HG03575 (cell line): ENCODE measurements around the gene ANKS1B.

Experiments used
- ATAC-seq: cut with Tn5 transposase; IDR thresholded peaks from one replicate; pipeline ENCODE4 v1.9.1; 2021; ENCODE audit not compliant: unreplicated experiment, insufficient number of reproducible peaks, low FRiP score; ENCODE audit errors: extremely low read depth

The ANKS1B gene

DNA sequence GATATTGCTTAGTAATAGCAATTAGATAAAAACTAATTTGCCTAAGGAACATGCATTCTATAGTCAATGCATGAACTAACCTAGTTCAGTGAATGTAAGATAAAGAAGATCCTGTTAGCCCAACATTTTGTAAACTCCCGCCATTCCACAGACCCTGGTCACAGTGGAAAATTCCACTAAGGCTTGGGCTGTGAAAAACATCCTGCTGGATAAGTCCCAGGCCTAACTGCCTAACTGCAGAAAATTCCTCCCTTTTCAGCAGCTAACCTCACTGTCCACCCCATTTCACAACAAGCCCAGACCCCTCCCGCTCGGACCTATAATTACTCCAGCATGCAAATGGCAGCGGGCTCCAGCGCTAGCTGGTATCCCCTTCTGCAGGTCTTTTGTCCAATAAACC, 435.1 kb downstream of the ANKS1B start:
- ATAC-seq: no peak

GRCh38 chr12:99549196-99549595, 435.5 kb downstream of the ANKS1B start:
- no peak for ATAC-seq

- ATAC-seq: no peak
These were observed 440.3 kb downstream of the ANKS1B start for GRCh38 chr12:99544457-99544856.

DNA sequence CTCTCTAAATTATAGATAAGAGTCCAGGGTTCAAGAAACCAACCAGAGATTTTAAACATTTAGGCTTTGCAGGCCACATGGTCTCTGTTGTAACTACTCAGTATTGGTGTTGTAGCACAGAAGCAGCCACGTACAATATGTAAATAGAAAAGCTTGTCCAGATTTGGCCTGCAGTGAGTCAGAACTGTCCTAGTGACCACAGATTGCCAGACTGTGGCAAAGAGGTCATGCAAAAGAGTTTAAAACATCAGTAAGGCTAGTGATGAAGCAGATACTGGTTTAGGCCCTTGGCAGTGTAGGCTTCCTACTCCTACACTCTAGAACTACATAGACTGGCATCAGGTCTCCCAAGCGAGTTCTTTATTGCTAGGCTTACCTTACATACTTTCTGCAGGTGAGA, 454.8 kb downstream of the ANKS1B start:
- peak; percentile 88 for ATAC-seq

DNA sequence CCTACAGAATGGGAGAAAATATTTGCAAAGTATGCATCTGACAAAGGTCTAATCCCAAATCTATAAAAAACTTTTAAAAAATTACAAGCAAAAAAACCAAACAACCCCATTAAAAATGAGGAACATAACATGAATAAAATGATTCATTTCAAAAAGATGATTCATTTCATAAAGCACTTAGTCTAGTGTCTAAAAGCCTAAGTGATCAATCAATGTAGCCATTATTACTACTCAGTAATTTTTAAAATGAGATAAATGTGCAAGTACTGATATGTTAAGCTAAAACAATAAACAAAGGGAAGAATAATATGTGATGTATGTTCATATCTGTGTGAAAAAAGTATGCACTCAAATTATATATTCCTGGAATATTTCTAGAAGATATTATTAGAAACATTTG, 456.3 kb downstream of the ANKS1B start:
- no peak for ATAC-seq

GRCh38 chr12:99523853-99524252, 460.9 kb downstream of the ANKS1B start:
- no peak for ATAC-seq

DNA sequence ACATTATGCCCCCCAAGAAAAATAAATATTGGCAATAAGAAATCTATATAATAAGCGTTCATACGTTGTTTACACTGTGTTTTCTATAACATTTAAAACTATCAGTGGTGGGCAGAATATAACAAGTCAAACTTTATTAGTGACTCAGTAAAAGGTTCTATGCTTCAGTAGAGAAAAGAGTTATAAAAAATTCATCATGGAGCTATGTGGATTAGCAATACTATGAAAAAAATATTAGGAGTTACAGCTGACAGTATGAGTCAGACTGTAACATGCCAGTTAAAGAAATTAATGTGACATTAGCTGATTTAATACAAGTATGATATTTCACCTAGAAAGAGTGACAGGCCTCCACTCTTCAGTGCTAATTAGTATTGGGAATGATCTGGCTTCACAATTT, 462.3 kb downstream of the ANKS1B start:
- no peak for ATAC-seq

GRCh38 chr12:99521664-99522063, 463.1 kb downstream of the ANKS1B start:
- no peak for ATAC-seq

DNA sequence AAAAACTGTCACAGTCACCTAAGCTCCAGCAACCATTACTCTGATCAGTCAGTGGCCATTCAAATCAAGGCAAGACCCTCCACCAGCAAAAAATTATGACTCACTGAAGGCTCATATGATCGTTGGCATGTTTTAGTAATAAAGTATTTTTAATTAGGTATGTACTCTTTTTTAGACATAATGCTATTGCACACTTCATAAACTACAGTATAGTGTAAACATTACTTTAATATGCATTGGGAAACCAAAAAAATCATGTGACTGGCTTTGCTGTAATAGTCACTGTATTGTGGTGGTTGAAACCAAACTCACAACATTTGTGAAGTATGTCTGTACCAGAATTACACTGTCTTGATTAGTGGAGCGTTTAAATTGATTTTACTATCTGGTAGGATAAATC, 471.7 kb downstream of the ANKS1B start:
- no peak for ATAC-seq

DNA sequence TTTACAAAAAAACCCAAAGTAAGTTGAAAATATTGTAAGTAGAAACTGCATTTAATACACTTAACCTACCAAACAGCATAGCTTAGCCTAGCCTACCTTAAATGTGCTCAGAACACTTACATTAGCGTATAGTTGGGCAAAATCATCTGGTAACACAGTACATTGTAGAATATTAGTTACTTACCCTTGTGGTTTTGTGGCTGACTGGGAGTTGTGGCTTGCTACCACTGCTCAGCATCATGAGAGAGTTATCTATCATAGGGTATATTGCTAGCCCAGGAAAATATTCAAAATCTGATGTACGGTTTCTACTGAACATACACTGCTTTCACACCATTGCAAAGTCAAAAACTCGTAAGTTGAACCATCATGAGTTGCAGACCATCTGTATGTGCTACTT, 478.9 kb downstream of the ANKS1B start:
- no peak for ATAC-seq

DNA sequence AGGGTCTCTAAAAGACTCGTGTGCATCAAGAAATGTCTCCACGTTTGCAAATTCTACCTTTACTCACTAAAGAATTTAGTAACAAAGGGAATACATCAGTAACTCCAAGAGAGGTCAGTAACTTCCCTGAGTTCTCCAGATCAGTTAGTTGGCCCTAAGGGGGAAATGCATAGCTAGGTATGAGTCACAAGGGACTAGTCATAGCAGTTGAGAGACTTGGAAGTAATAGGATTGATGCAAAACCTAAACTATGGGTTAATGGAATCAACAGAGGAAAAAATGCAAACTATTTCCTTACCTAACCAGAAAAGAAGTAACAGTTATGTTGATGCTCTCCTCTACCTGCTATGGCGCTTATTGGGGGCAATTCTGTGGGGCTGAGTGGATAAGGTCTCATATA, 486.0 kb downstream of the ANKS1B start:
- ATAC-seq: no peak

DNA sequence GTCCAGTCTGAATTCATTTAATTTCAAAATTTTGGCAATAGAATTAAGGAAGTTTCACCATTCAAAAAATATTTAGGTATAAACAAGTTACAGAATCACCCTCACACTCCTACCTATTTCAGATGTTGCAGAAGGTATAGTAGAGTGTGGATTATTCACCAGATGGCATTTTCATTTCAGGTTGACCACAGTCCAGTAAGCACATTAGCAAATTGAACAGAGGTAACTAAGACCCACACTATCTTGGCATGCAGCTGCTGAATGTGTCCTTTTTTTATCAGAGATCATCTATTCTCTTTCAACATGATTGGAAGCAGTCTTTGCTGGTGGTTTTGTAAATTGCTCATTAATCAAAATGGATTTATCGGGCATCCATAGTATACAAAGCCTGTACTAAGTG, 488.9 kb downstream of the ANKS1B start:
- no peak for ATAC-seq

DNA sequence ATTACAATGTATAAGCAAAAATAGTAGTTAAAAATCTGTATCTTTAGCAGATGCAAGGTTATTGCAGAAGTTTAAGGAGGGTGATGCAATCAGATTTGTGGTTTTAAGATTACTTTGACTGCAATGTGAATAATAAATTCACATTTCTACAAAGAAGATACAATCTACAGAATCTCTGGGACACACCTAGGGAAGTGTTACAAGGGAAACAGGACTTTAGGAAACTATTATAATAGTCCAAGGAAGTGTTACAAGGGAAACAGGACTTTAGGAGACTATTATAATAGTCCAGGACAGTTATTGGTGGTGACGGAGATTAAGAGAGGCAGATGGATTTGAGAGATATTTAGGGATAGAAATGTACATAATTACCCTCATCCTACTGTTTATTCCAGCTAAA, 491.5 kb downstream of the ANKS1B start:
- ATAC-seq: no peak

DNA sequence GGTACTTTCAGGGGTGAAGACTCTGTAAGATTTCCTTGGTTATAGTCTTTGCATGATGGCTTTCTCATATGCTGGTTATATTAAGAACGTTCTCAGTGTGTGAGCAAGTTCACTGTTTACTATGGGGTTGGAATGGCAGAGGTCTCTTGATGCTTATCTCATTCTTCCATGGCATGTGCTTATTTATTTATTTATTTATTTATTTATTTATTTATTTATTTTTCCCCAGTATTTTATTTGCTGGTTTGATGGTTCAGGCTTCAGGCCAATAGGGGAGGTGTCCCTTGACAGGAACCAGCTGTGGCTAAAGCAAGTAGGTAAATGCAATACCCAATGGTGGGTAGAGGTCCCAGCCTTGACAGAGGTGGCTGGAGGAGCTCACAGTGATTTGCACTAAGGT, 498.5 kb downstream of the ANKS1B start:
- no peak for ATAC-seq

DNA sequence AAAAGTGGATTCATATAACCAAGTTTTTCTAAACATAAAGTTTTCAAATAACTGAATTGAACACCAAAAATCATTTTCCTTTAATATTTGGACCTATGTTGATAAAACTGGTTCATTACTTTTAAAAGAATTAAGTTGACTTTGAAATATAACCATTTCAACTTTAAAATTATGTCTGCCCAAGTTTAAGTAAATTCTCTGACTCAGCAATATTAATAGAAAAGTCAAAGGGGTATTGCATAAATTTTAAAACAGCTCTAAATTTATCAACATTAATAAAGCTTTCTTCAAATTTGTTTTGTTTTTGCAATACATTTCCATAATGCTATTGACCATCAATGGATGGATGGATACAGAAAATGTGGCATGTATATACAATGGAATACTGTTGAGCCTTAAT, 505.6 kb downstream of the ANKS1B start:
- no peak for ATAC-seq

- ATAC-seq: no peak
These were observed 507.8 kb downstream of the ANKS1B start for GRCh38 chr12:99476956-99477355.

DNA sequence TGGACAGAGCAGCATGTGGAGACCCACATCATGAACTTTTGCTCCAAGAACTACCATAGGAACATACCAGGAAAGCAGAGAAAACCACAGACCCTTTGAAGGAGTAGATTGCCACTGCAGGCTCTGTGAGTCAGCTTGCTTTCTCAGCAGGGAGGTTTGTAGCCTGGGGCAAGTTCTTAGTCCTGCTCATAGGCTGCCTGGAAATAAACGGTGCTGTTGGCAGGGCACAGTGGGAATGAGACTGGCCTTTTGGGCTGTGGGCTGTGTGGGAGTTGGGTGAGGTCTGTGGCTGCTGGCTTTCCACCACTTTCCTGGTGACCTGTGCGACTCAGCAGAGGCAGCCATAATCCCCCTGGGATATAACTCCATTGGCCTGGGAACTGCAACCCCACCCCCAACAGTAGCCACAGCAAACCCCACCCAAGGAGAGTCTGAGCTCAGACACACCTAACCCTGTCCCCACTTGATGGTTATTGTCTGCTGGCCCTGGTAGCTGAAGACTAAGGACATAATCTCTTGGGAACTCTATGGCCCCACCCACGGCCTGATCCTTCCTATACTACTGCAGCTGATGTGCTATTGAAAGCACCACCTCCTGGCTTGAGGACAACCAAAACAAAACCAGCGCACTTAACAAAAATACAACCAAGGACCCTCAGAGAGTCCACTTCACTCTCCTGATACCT, 529.2 kb downstream of the ANKS1B start:
- no peak for ATAC-seq

GRCh38 chr12:99454539-99455172, 530.1 kb downstream of the ANKS1B start:
- peak; percentile 19 for ATAC-seq

- ATAC-seq: peak; percentile 35
These were observed 530.7 kb downstream of the ANKS1B start for GRCh38 chr12:99453836-99454538.

- no peak for ATAC-seq
These were observed 534.6 kb downstream of the ANKS1B start for GRCh38 chr12:99450036-99450630.
